Lung microvascular endothelial cell (primary cell): ENCODE data around the gene ELFN1. TPM values are rescaled to one million over a fixed set of nuclear protein-coding genes. Genes with fewer than 3 reads are reported as not detected.
"Not testable (repeated sequence)": the region's sequence is repeated elsewhere in the genome, so short reads cannot be mapped to it uniquely, and the experiment has no call there.

Source experiments
- DNase-seq, 2 donors: peaks; one replicate each; pipeline versions ENCODE4 v3.0.0 to v3.0.0-alpha.2; 2010; ENCODE audit warnings: low read depth in 2 of 2
- total RNA-seq: library from RNA; depleted of rRNA; stranded (reverse); fragments of >200 nt; gene quantifications from 2 replicates; pipeline ENCODE4 v1.2.1, GENCODE V29; 2014

Gene ELFN1
- total RNA-seq, 1 donor from 2014 or later: under 0.01 TPM

- DNase-seq: no peak
Observed at GRCh38 chr7:1753564-1753867, 83.4 kb downstream of the ELFN1 start.

- DNase-seq: no peak
Observed at GRCh38 chr7:1754345-1754908, 84.3 kb downstream of the ELFN1 start.

- no peak for DNase-seq
Observed at GRCh38 chr7:1755783-1756625, 85.9 kb downstream of the ELFN1 start.

GRCh38 chr7:1757601-1758000 is 87.5 kb downstream of the ELFN1 start:
- DNase-seq: no peak

GRCh38 chr7:1758028-1758858 is 88.2 kb downstream of the ELFN1 start:
- peak; percentile 20 to 59 for DNase-seq

- DNase-seq: no peak
Observed at GRCh38 chr7:1758859-1759521, 88.9 kb downstream of the ELFN1 start.

- no peak for DNase-seq
Observed at GRCh38 chr7:1761097-1761496, 91.0 kb downstream of the ELFN1 start.

GRCh38 chr7:1761774-1762173 is 91.7 kb downstream of the ELFN1 start:
- DNase-seq: no peak

GRCh38 chr7:1762238-1762945 is 92.3 kb downstream of the ELFN1 start:
- no peak for DNase-seq

- DNase-seq: no peak
Observed at GRCh38 chr7:1763033-1763432, 93.0 kb downstream of the ELFN1 start.

- not testable (repeated sequence) for DNase-seq
Observed at GRCh38 chr7:1763911-1764310, 93.8 kb downstream of the ELFN1 start.

- DNase-seq: no peak
Observed at GRCh38 chr7:1765336-1765735, 95.3 kb downstream of the ELFN1 start.

- no peak for DNase-seq
Observed at GRCh38 chr7:1767524-1767923, 97.4 kb downstream of the ELFN1 start.

GRCh38 chr7:1768832-1769231 is 98.8 kb downstream of the ELFN1 start:
- no peak for DNase-seq

GRCh38 chr7:1769286-1770200 is 99.5 kb downstream of the ELFN1 start:
- no peak for DNase-seq

GRCh38 chr7:1770331-1770730 is 100.3 kb downstream of the ELFN1 start:
- no peak for DNase-seq

GRCh38 chr7:1775389-1775788 is 105.3 kb downstream of the ELFN1 start:
- DNase-seq: no peak

- no peak for DNase-seq
Observed at GRCh38 chr7:1777122-1777521, 107.0 kb downstream of the ELFN1 start.

GRCh38 chr7:1779445-1779844 is 109.4 kb downstream of the ELFN1 start:
- no peak for DNase-seq

GRCh38 chr7:1781369-1781768 is 111.3 kb downstream of the ELFN1 start:
- no peak for DNase-seq
